Nephron progenitor cell (in vitro differentiated cells): ENCODE results near the gene ROR1.

ENCODE experiments used
- DNase-seq: peaks from one replicate; pipeline ENCODE4 v3.0.0; 2021
- H3K27ac Mint-ChIP-seq: 2 replicates; pipeline ENCODE4 v1.8.0; 2021; ENCODE audit warnings: mild to moderate bottlenecking, moderate library complexity, mixed read lengths
- H3K27me3 Mint-ChIP-seq: 2 replicates; pipeline ENCODE4 v1.8.0; 2021; ENCODE audit warnings: mild to moderate bottlenecking, low read depth, mixed read lengths; ENCODE audit not compliant: poor library complexity
- H3K36me3 Mint-ChIP-seq: 2 replicates; pipeline ENCODE4 v1.8.0; 2021; ENCODE audit warnings: low read depth, mixed read lengths
- H3K4me1 Mint-ChIP-seq: 2 replicates; pipeline ENCODE4 v1.8.0; 2021; ENCODE audit warnings: mixed read lengths
- H3K4me3 Mint-ChIP-seq: 2 replicates; pipeline ENCODE4 v1.8.0; 2021; ENCODE audit warnings: mild to moderate bottlenecking, moderate library complexity, mixed read lengths
- H3K9me3 Mint-ChIP-seq: 2 replicates; pipeline ENCODE4 v1.8.0; 2021; ENCODE audit warnings: mild to moderate bottlenecking, moderate library complexity, mixed read lengths
- CTCF ChIP-seq: fragments of 200-600 bp; sonication (generic); IDR thresholded peaks from 2 replicates; pipeline ENCODE4 v1.5.0; 2021; ENCODE audit warnings: antibody characterized with exemption

Gene ROR1

GRCh38 chr1:63874278-63874880 is 100.6 kb downstream of the ROR1 start:
- no peaks in the 10 kb centered on the region for H3K36me3 Mint-ChIP-seq
- peaks cover 28% of the 10 kb centered on the region for H3K4me1 Mint-ChIP-seq
- TF ChIP-seq CTCF, result no peak
- H3K27me3 Mint-ChIP-seq, result no peaks in the 10 kb centered on the region
- H3K27ac Mint-ChIP-seq, result no peak overlapping the region
- H3K4me3 Mint-ChIP-seq, result no peak overlapping the region
- DNase-seq, result no peak
- no peaks in the 10 kb centered on the region for H3K9me3 Mint-ChIP-seq

DNA sequence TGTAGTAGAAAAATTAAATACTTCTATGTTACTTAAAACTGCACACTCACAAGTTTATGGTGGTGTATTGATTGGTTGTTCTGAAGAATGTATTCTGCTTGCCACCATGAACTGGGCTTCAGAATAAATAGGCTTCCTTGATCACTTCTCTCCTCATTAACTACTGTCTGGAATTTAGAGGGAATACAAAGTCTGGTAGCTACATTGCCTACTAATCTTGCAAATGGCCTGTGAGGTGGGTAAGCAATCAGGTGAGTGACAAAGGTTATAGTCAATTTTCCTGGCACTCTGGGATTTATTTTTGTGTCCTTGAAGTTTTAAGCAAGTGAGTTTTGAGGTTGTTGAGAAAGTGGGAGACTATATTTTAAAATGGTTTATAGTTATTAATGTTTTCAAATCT is 101.8 kb downstream of the ROR1 start:
- Mint-ChIP-seq H3K27me3 (no peaks in the 10 kb centered on the region), H3K4me1 (peaks cover 23% of the 10 kb centered on the region), H3K36me3 (no peaks in the 10 kb centered on the region), H3K4me3 (no peak overlapping the region), H3K27ac (no peak overlapping the region), H3K9me3 (no peaks in the 10 kb centered on the region)
- TF ChIP-seq CTCF, result no peak
- no peak for DNase-seq

- DNase-seq, result no peak
- H3K9me3 Mint-ChIP-seq, result no peaks in the 10 kb centered on the region
- H3K36me3 Mint-ChIP-seq, result no peaks in the 10 kb centered on the region
- no peaks in the 10 kb centered on the region for H3K27me3 Mint-ChIP-seq
- peaks cover 16% of the 10 kb centered on the region for H3K4me1 Mint-ChIP-seq
- no peak overlapping the region for H3K27ac Mint-ChIP-seq
- no peak for TF ChIP-seq CTCF
- H3K4me3 Mint-ChIP-seq, result no peak overlapping the region
Measured at GRCh38 chr1:63877021-63877767, 103.4 kb downstream of the ROR1 start.

DNA sequence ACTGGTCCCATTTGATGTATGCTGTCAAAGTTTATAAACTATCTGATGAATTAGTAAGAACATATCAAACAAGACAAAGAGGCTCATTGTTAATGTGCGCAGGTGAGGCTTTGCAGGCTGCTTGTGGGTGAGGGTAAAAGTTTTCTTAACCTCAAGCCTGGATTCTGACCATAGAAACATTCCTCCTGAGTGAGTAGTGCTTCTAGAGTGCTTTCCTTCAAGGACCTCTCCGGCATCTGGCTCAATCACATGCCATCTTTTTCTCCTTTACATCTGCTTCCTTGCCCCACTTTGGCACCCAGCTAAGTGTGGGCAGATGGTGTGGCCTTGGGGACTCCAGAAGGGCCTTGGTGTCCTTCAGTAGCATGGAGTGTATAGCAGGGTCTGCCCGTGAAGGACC is 104.0 kb downstream of the ROR1 start:
- Mint-ChIP-seq H3K4me3 (no peak overlapping the region), H3K36me3 (no peaks in the 10 kb centered on the region), H3K9me3 (no peaks in the 10 kb centered on the region), H3K27ac (no peak overlapping the region), H3K27me3 (no peaks in the 10 kb centered on the region), H3K4me1 (peaks cover 16% of the 10 kb centered on the region)
- TF ChIP-seq CTCF, result no peak
- no peak for DNase-seq

- TF ChIP-seq CTCF, result no peak
- no peak overlapping the region for H3K4me3 Mint-ChIP-seq
- H3K27me3 Mint-ChIP-seq, result peaks cover 4% of the 10 kb centered on the region
- no peak overlapping the region for H3K27ac Mint-ChIP-seq
- H3K9me3 Mint-ChIP-seq, result no peaks in the 10 kb centered on the region
- H3K36me3 Mint-ChIP-seq, result no peaks in the 10 kb centered on the region
- H3K4me1 Mint-ChIP-seq, result peaks cover 13% of the 10 kb centered on the region
- DNase-seq, result no peak
Measured at GRCh38 chr1:63878932-63879331, 105.1 kb downstream of the ROR1 start.
